WTC11 (cell line): Measurements from ENCODE around the gene PSD. TPM values are rescaled to one million over a fixed set of nuclear protein-coding genes. Genes with fewer than 3 reads are reported as not detected.
A peak's percentile ranks its signal among the peaks of the same experiment; 100 is the strongest.

Experiments used
- ATAC-seq: fragments of 200-7000 bp; cut with Tn5 transposase; 2 replicates; pipeline ENCODE4 v1.10.0; 2021; ENCODE audit warnings: mild to moderate bottlenecking, moderate library complexity
- CTCF ChIA-PET: fragments of 300-600 bp; sonication (Branson Sonifier 250); formaldehyde crosslinking; loops from one replicate; lab custom pipeline; 2021; ENCODE audit warnings: antibody characterized with exemption; lab: Charles Lee
- POLR2A ChIA-PET: fragments of 350-600 bp; sonication (Branson Sonifier 250); formaldehyde crosslinking; loops from one replicate; lab custom pipeline; 2021; ENCODE audit warnings: antibody characterized with exemption; lab: Charles Lee
- DNase-seq: peaks from one replicate; pipeline ENCODE4 v3.0.0; 2021; ENCODE audit warnings: low spot score
- H3K27ac Mint-ChIP-seq: 2 replicates; pipeline ENCODE4 v1.8.0; 2021; ENCODE audit warnings: mixed read lengths
- H3K27me3 Mint-ChIP-seq: 2 replicates; pipeline ENCODE4 v1.8.0; 2021; ENCODE audit warnings: low read depth, mild to moderate bottlenecking, moderate library complexity, mixed read lengths
- H3K36me3 Mint-ChIP-seq: 2 replicates; pipeline ENCODE4 v1.8.0; 2021; ENCODE audit warnings: mixed read lengths
- H3K4me1 Mint-ChIP-seq: 2 replicates; pipeline ENCODE4 v1.8.0; 2022; ENCODE audit warnings: mixed read lengths
- H3K4me3 Mint-ChIP-seq: 2 replicates; pipeline ENCODE4 v1.8.0; 2021; ENCODE audit warnings: mild to moderate bottlenecking, moderate library complexity, mixed read lengths
- H3K9me3 Mint-ChIP-seq: 2 replicates; pipeline ENCODE4 v1.8.0; 2021; ENCODE audit warnings: mixed read lengths
- ATF1 ChIP-seq: sonication (generic); formaldehyde crosslinking; IDR thresholded peaks from 2 replicates; pipeline ENCODE4 v1.8.1; 2023; ENCODE audit warnings: mild to moderate bottlenecking, moderate library complexity, missing genetic modification reagents
- CREM ChIP-seq: sonication (generic); formaldehyde crosslinking; IDR thresholded peaks from 2 replicates; pipeline ENCODE4 v1.8.1; 2022; ENCODE audit warnings: mild to moderate bottlenecking, missing genetic modification reagents, moderate library complexity
- ELF4 ChIP-seq: sonication (generic); formaldehyde crosslinking; IDR thresholded peaks from 2 replicates; pipeline ENCODE4 v1.8.1; 2022; ENCODE audit warnings: low read depth, mild to moderate bottlenecking, moderate library complexity, missing genetic modification reagents
- GRHL2 ChIP-seq: fragments of 250-450 bp; sonication (Bioruptor Pico); IDR thresholded peaks from 2 replicates; pipeline ENCODE4 v1.8.0; 2022; ENCODE audit warnings: mild to moderate bottlenecking, moderate library complexity; ENCODE audit not compliant: insufficient replicate concordance, severe bottlenecking
- NFE2L1 ChIP-seq: sonication (generic); formaldehyde crosslinking; IDR thresholded peaks from 2 replicates; pipeline ENCODE4 v1.8.1; 2023; ENCODE audit warnings: missing genetic modification reagents
- SP1 ChIP-seq: sonication (generic); formaldehyde crosslinking; conservative IDR thresholded peaks from 2 replicates; pipeline ENCODE4 v1.8.1; 2022; ENCODE audit warnings: missing genetic modification reagents
- TEAD1 ChIP-seq: sonication (generic); formaldehyde crosslinking; IDR thresholded peaks from 2 replicates; pipeline ENCODE4 v1.8.0; 2022; ENCODE audit warnings: mild to moderate bottlenecking, missing genetic modification reagents
- TP53 ChIP-seq: sonication (generic); formaldehyde crosslinking; IDR thresholded peaks from 2 replicates; pipeline ENCODE4 v1.8.1; 2023; ENCODE audit warnings: mild to moderate bottlenecking, missing genetic modification reagents
- ZNF423 ChIP-seq: fragments of 250-450 bp; sonication (Bioruptor Pico); IDR thresholded peaks from 2 replicates; pipeline ENCODE4 v2.1.2; 2022; ENCODE audit warnings: mild to moderate bottlenecking, moderate library complexity
- total RNA-seq: library from RNA; stranded (reverse); gene quantifications from 3 replicates; pipeline ENCODE4 v1.2.3, GENCODE V29; 2021
- TF ChIP-seq, protein P1 (sequence below): fragments of 250-450 bp; sonication (Bioruptor Pico); IDR thresholded peaks from 2 replicates; pipeline ENCODE4 v1.9.0; 2021; ENCODE audit warnings: mild to moderate bottlenecking, borderline replicate concordance
- TF ChIP-seq, protein P2 (sequence below): sonication (generic); formaldehyde crosslinking; IDR thresholded peaks from 2 replicates; pipeline ENCODE4 v1.8.1; 2023; ENCODE audit warnings: mild to moderate bottlenecking, missing genetic modification reagents, borderline replicate concordance
- TF ChIP-seq, protein P3 (sequence below): sonication (generic); formaldehyde crosslinking; conservative IDR thresholded peaks from 2 replicates; pipeline ENCODE4 v1.8.1; 2022; ENCODE audit warnings: mild to moderate bottlenecking, missing genetic modification reagents
- TF ChIP-seq, protein P4 (sequence below): fragments of 250-450 bp; sonication (Bioruptor Pico); conservative IDR thresholded peaks from 2 replicates; pipeline ENCODE4 v1.9.0; 2021; ENCODE audit warnings: mild to moderate bottlenecking
- TF ChIP-seq, protein P5 (sequence below): fragments of 250-450 bp; sonication (Bioruptor Pico); IDR thresholded peaks from 2 replicates; pipeline ENCODE4 v1.8.0; 2021; ENCODE audit warnings: mild to moderate bottlenecking
- TF ChIP-seq, protein P6 (sequence below): fragments of 250-450 bp; sonication (Bioruptor Pico); IDR thresholded peaks from 2 replicates; pipeline ENCODE4 v2.1.2; 2022; ENCODE audit warnings: mild to moderate bottlenecking, moderate library complexity
- TF ChIP-seq, protein P7 (sequence below): sonication (generic); formaldehyde crosslinking; IDR thresholded peaks from 2 replicates; pipeline ENCODE4 v1.8.1; 2023; ENCODE audit warnings: mild to moderate bottlenecking, missing genetic modification reagents, moderate library complexity
- TF ChIP-seq, protein P8 (sequence below): sonication (generic); formaldehyde crosslinking; IDR thresholded peaks from 2 replicates; pipeline ENCODE4 v1.8.0; 2022; ENCODE audit warnings: mild to moderate bottlenecking, missing genetic modification reagents

The PSD gene
- total RNA-seq, 1 experiment from 2014 or later, result 12.5 TPM

DNA sequence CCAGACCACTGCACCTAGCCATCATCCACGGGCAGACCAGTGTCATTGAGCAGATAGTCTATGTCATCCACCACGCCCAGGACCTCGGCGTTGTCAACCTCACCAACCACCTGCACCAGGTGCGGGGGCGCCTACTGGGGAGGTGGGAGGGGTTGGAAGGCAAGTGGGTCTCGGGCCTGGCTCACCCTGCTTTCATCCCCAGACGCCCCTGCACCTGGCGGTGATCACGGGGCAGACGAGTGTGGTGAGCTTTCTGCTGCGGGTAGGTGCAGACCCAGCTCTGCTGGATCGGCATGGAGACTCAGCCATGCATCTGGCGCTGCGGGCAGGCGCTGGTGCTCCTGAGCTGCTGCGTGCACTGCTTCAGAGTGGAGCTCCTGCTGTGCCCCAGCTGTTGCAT, 18.5 kb downstream of the PSD start (continued):
- TF ChIP-seq, protein P1, sequence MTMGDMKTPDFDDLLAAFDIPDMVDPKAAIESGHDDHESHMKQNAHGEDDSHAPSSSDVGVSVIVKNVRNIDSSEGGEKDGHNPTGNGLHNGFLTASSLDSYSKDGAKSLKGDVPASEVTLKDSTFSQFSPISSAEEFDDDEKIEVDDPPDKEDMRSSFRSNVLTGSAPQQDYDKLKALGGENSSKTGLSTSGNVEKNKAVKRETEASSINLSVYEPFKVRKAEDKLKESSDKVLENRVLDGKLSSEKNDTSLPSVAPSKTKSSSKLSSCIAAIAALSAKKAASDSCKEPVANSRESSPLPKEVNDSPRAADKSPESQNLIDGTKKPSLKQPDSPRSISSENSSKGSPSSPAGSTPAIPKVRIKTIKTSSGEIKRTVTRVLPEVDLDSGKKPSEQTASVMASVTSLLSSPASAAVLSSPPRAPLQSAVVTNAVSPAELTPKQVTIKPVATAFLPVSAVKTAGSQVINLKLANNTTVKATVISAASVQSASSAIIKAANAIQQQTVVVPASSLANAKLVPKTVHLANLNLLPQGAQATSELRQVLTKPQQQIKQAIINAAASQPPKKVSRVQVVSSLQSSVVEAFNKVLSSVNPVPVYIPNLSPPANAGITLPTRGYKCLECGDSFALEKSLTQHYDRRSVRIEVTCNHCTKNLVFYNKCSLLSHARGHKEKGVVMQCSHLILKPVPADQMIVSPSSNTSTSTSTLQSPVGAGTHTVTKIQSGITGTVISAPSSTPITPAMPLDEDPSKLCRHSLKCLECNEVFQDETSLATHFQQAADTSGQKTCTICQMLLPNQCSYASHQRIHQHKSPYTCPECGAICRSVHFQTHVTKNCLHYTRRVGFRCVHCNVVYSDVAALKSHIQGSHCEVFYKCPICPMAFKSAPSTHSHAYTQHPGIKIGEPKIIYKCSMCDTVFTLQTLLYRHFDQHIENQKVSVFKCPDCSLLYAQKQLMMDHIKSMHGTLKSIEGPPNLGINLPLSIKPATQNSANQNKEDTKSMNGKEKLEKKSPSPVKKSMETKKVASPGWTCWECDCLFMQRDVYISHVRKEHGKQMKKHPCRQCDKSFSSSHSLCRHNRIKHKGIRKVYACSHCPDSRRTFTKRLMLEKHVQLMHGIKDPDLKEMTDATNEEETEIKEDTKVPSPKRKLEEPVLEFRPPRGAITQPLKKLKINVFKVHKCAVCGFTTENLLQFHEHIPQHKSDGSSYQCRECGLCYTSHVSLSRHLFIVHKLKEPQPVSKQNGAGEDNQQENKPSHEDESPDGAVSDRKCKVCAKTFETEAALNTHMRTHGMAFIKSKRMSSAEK (CRISPR knock-in tag), result no peak
- TF ChIP-seq ATF1 (no peak), TEAD1 (no peak), ZNF423 (CRISPR knock-in tag) (no peak), ELF4 (CRISPR knock-in tag) (no peak)
- TF ChIP-seq, protein P2, sequence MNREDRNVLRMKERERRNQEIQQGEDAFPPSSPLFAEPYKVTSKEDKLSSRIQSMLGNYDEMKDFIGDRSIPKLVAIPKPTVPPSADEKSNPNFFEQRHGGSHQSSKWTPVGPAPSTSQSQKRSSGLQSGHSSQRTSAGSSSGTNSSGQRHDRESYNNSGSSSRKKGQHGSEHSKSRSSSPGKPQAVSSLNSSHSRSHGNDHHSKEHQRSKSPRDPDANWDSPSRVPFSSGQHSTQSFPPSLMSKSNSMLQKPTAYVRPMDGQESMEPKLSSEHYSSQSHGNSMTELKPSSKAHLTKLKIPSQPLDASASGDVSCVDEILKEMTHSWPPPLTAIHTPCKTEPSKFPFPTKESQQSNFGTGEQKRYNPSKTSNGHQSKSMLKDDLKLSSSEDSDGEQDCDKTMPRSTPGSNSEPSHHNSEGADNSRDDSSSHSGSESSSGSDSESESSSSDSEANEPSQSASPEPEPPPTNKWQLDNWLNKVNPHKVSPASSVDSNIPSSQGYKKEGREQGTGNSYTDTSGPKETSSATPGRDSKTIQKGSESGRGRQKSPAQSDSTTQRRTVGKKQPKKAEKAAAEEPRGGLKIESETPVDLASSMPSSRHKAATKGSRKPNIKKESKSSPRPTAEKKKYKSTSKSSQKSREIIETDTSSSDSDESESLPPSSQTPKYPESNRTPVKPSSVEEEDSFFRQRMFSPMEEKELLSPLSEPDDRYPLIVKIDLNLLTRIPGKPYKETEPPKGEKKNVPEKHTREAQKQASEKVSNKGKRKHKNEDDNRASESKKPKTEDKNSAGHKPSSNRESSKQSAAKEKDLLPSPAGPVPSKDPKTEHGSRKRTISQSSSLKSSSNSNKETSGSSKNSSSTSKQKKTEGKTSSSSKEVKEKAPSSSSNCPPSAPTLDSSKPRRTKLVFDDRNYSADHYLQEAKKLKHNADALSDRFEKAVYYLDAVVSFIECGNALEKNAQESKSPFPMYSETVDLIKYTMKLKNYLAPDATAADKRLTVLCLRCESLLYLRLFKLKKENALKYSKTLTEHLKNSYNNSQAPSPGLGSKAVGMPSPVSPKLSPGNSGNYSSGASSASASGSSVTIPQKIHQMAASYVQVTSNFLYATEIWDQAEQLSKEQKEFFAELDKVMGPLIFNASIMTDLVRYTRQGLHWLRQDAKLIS (CRISPR knock-in tag), result no peak
- TF ChIP-seq, protein P3, sequence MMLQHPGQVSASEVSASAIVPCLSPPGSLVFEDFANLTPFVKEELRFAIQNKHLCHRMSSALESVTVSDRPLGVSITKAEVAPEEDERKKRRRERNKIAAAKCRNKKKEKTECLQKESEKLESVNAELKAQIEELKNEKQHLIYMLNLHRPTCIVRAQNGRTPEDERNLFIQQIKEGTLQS (CRISPR knock-in tag), result no peak

DNA sequence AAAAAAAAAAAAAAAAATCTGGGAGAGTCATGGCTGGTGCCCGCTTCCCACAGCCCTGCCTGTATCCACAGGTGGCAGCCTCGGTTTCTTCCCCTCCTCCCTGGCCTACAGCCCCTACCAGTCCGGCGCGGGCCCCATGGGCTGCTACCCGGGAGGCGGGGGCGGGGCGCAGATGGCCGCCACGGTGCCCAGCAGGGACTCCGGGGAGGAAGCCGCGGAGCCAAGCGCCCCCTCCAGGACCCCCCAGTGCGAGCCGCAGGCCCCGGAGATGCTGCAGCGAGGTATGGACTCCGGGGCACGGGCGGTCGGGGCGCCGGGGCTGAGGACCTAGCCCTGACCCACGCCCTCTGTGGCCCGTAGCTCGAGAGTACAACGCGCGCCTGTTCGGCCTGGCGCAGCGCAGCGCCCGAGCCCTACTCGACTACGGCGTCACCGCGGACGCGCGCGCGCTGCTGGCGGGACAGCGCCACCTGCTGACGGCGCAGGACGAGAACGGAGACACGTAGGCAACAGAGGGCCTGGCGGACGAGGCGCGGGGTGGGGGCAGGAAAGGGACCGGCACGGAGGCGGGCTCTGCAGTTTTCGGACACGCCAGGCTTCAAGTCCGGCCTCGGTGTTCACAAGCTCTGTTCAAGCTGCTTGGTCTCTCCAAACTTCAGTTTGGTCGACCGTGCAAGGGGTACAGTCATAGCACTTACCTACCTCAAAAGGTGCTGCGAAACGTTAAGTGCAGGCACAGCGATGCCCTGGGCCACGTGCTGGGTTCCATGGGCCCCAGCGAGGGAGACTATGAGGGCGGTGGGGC, 19.2 kb downstream of the PSD start:
- Mint-ChIP-seq H3K9me3 (no peaks in the 10 kb centered on the region), H3K27ac (no peak overlapping the region), H3K4me3 (peak overlapping the region; percentile 58), H3K36me3 (no peaks in the 10 kb centered on the region; the same call in 1 of the 2 replicates), H3K4me1 (peaks cover 13% of the 10 kb centered on the region), H3K27me3 (peaks cover 23% of the 10 kb centered on the region)
- DNase-seq (peak; percentile 91), ATAC-seq (peak; percentile 67)
- CTCF ChIA-PET, result interaction anchor here (0.5 to 9.1 kb wide), 42 partner anchors 9 to 286 kb away, joined by 3 to 115 read pairs (median 6); partner anchors contain the start of genes ACTR1A, C10orf95, CUEDC2 and ELOVL3
- POLR2A ChIA-PET, result interaction anchor here (0.9 to 2.4 kb wide), 4 partner anchors 10 to 51 kb away, joined by 3 to 11 read pairs (median 5); partner anchors contain the start of genes FBXL15 and PSD
- TF ChIP-seq GRHL2 (CRISPR knock-in tag) (no peak), TP53 (CRISPR knock-in tag) (0 out of 2 replicates have a peak, but pooled peaks have one; percentile 71), SP1 (CRISPR knock-in tag) (peak; percentile 75), CREM (peak; percentile 74; the same call in 1 of the 2 replicates), NFE2L1 (no peak; the same call in 1 of the 2 replicates)
- TF ChIP-seq, protein P4, sequence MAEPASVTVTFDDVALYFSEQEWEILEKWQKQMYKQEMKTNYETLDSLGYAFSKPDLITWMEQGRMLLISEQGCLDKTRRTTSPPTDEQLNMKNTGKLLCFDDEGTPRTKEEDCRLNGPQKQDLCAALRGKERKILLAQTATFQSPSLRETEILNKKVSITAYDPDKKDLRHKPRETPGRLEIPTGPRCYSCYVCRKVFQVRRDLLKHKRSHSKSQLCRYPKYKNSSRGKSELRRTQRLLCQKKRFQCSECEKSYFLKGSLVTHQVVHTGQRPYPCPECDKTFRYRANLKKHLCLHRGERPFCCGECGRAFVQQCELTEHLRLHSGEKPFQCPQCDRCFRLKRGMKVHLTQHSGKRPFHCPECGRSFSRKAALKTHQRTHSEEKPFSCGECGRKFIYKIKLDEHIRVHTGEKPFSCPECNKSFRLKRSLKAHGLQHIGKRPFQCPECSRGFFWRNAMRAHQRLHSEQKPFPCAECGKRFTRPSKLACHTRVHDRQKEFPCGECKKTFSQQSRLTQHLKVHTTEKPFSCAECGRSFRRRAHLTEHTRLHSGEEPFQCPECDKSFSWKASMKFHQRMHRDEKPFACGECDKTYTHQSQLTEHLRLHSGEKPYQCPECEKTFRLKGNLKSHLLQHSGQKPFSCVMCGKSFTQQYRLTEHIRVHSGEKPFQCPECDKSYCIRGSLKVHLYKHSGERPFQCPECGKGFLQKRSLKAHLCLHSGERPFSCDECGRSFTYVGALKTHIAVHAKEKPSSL (CRISPR knock-in tag), result no peak
- TF ChIP-seq, protein P5, sequence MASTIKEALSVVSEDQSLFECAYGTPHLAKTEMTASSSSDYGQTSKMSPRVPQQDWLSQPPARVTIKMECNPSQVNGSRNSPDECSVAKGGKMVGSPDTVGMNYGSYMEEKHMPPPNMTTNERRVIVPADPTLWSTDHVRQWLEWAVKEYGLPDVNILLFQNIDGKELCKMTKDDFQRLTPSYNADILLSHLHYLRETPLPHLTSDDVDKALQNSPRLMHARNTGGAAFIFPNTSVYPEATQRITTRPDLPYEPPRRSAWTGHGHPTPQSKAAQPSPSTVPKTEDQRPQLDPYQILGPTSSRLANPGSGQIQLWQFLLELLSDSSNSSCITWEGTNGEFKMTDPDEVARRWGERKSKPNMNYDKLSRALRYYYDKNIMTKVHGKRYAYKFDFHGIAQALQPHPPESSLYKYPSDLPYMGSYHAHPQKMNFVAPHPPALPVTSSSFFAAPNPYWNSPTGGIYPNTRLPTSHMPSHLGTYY (CRISPR knock-in tag), result no peak
- TF ChIP-seq, protein P3 (CRISPR knock-in tag), result no peak
- TF ChIP-seq, protein P6, sequence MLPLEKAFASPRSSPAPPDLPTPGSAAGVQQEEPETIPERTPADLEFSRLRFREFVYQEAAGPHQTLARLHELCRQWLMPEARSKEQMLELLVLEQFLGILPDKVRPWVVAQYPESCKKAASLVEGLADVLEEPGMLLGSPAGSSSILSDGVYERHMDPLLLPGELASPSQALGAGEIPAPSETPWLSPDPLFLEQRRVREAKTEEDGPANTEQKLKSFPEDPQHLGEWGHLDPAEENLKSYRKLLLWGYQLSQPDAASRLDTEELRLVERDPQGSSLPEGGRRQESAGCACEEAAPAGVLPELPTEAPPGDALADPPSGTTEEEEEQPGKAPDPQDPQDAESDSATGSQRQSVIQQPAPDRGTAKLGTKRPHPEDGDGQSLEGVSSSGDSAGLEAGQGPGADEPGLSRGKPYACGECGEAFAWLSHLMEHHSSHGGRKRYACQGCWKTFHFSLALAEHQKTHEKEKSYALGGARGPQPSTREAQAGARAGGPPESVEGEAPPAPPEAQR (CRISPR knock-in tag), result no peak
- TF ChIP-seq, protein P7, sequence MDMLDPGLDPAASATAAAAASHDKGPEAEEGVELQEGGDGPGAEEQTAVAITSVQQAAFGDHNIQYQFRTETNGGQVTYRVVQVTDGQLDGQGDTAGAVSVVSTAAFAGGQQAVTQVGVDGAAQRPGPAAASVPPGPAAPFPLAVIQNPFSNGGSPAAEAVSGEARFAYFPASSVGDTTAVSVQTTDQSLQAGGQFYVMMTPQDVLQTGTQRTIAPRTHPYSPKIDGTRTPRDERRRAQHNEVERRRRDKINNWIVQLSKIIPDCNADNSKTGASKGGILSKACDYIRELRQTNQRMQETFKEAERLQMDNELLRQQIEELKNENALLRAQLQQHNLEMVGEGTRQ (CRISPR knock-in tag), result no peak; the same call in 1 of the 2 replicates
- TF ChIP-seq, protein P8, sequence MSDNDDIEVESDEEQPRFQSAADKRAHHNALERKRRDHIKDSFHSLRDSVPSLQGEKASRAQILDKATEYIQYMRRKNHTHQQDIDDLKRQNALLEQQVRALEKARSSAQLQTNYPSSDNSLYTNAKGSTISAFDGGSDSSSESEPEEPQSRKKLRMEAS, result peak; percentile 90
